HEK293T (cell line): Measurements from ENCODE around the gene NAP1L4.

ENCODE experiments used
- CTCF ChIA-PET: fragments of 350-600 bp; formaldehyde crosslinking; extraction: SDS; loops from one replicate; lab custom pipeline; 2021; ENCODE audit warnings: antibody characterized with exemption, inconsistent platforms; lab: Yijun Ruan, JAX
- POLR2A ChIA-PET: fragments of 350-600 bp; formaldehyde crosslinking; extraction: SDS; loops from one replicate; lab custom pipeline; 2020; ENCODE audit warnings: antibody characterized with exemption, inconsistent platforms; lab: Yijun Ruan, JAX
- DNase-seq: peaks from one replicate; pipeline ENCODE4 v3.0.0; 2012; ENCODE audit warnings: mixed read lengths; ENCODE audit errors: extremely low spot score
- ARNT ChIP-seq: fragments of 450-650 bp; IDR thresholded peaks from 2 replicates; pipeline ENCODE4 v1.6.1; 2017; ENCODE audit warnings: mild to moderate bottlenecking
- BHLHE40 ChIP-seq: fragments of 450-650 bp; IDR thresholded peaks from 2 replicates; pipeline ENCODE4 v1.6.1; 2016; ENCODE audit warnings: mild to moderate bottlenecking, moderate library complexity, borderline replicate concordance
- CTBP1 ChIP-seq: fragments of 450-650 bp; IDR thresholded peaks from 2 replicates; pipeline ENCODE4 v1.6.1; 2016; ENCODE audit warnings: borderline replicate concordance
- ELF4 ChIP-seq: fragments of 450-650 bp; IDR thresholded peaks from 2 replicates; pipeline ENCODE4 v1.6.1; 2017; ENCODE audit warnings: antibody characterized with exemption
- FOXA1 ChIP-seq: fragments of 450-650 bp; IDR thresholded peaks from 2 replicates; pipeline ENCODE4 v1.6.1; 2016; ENCODE audit warnings: mild to moderate bottlenecking
- FOXK2 ChIP-seq: fragments of 450-650 bp; IDR thresholded peaks from 2 replicates; pipeline ENCODE4 v1.6.1; 2016; ENCODE audit warnings: mild to moderate bottlenecking
- FOXM1 ChIP-seq: fragments of 450-650 bp; IDR thresholded peaks from 2 replicates; pipeline ENCODE4 v1.6.1; 2017; ENCODE audit warnings: mild to moderate bottlenecking, borderline replicate concordance
- HDGF ChIP-seq: fragments of 450-650 bp; IDR thresholded peaks from 2 replicates; pipeline ENCODE4 v1.6.1; 2017; ENCODE audit warnings: antibody characterized with exemption, borderline replicate concordance
- L3MBTL2 ChIP-seq: fragments of 450-650 bp; conservative IDR thresholded peaks from 2 replicates; pipeline ENCODE4 v1.6.1; 2016; ENCODE audit warnings: mild to moderate bottlenecking
- LEF1 ChIP-seq: fragments of 450-650 bp; IDR thresholded peaks from 2 replicates; pipeline ENCODE4 v1.6.1; 2017; ENCODE audit warnings: mild to moderate bottlenecking, borderline replicate concordance
- NFRKB ChIP-seq: fragments of 450-650 bp; IDR thresholded peaks from 2 replicates; pipeline ENCODE4 v1.6.1; 2016; ENCODE audit warnings: mild to moderate bottlenecking, moderate library complexity
- PKNOX1 ChIP-seq: fragments of 450-650 bp; IDR thresholded peaks from 2 replicates; pipeline ENCODE4 v1.6.1; 2016
- SP1 ChIP-seq: fragments of 450-650 bp; IDR thresholded peaks from 2 replicates; pipeline ENCODE4 v1.6.1; 2017
- SUZ12 ChIP-seq: fragments of 450-650 bp; IDR thresholded peaks from 2 replicates; pipeline ENCODE4 v1.6.1; 2016; ENCODE audit warnings: mild to moderate bottlenecking
- TARDBP ChIP-seq: fragments of 450-650 bp; IDR thresholded peaks from 2 replicates; pipeline ENCODE4 v1.6.1; 2016
- ZNF384 ChIP-seq: fragments of 450-650 bp; IDR thresholded peaks from 2 replicates; pipeline ENCODE4 v1.6.1; 2016

NAP1L4 gene

GRCh38 chr11:2919188-2919587, 72.9 kb downstream of the NAP1L4 start:
- no peak for DNase-seq
- ChIA-PET CTCF (no interaction called here), POLR2A (interaction anchor here (1.0 to 1.7 kb wide), 2 partner anchors 10 kb away, joined by 4 to 6 read pairs; partner anchors contain the start of gene PHLDA2)
- TF ChIP-seq SP1: no peak
- TF ChIP-seq LEF1: no peak
- TF ChIP-seq FOXM1: no peak
- TF ChIP-seq HDGF: no peak

- DNase-seq: no peak
- TF ChIP-seq SP1: no peak
- no peak for TF ChIP-seq ELF4
- no peak for TF ChIP-seq CTBP1
- no peak for TF ChIP-seq PKNOX1
- TF ChIP-seq TARDBP: no peak
- TF ChIP-seq NFRKB: no peak
- no peak for TF ChIP-seq SUZ12
- TF ChIP-seq FOXM1: no peak
- no peak for TF ChIP-seq FOXK2
- no peak for TF ChIP-seq BHLHE40
- TF ChIP-seq FOXA1: no peak
- TF ChIP-seq HDGF: no peak
- no peak for TF ChIP-seq LEF1
- TF ChIP-seq L3MBTL2: no peak
- no peak for TF ChIP-seq ZNF384
- TF ChIP-seq ARNT: no peak
- POLR2A ChIA-PET: interaction anchor here (1.0 kb wide), 1 partner anchor 12 kb away, joined by 4 read pairs; the partner anchor contains the start of gene PHLDA2
- CTCF ChIA-PET: no interaction called here
Observed at GRCh38 chr11:2917842-2918490, 74.2 kb downstream of the NAP1L4 start.

GRCh38 chr11:2916892-2917645, 75.1 kb downstream of the NAP1L4 start:
- TF ChIP-seq ZNF384: no peak
- TF ChIP-seq BHLHE40: no peak
- no peak for TF ChIP-seq TARDBP
- TF ChIP-seq SP1: no peak
- DNase-seq: no peak
- POLR2A ChIA-PET: no interaction called here
- CTCF ChIA-PET: no interaction called here

GRCh38 chr11:2916114-2916891, 75.8 kb downstream of the NAP1L4 start:
- TF ChIP-seq ZNF384 (no peak), L3MBTL2 (no peak), SP1 (no peak), LEF1 (no peak), CTBP1 (no peak), ARNT (no peak), ELF4 (no peak), SUZ12 (no peak), TARDBP (no peak), PKNOX1 (no peak), BHLHE40 (no peak), NFRKB (no peak), FOXM1 (no peak), FOXK2 (no peak), HDGF (no peak), FOXA1 (no peak)
- ChIA-PET POLR2A (interaction anchor here (0.9 kb wide), 1 partner anchor 14 kb away, joined by 4 read pairs; the partner anchor contains the start of gene PHLDA2), CTCF (no interaction called here)
- no peak for DNase-seq

- TF ChIP-seq BHLHE40: no peak
- ChIA-PET POLR2A (interaction anchor here (0.9 kb wide), 1 partner anchor 14 kb away, joined by 4 read pairs; the partner anchor contains the start of gene PHLDA2), CTCF (no interaction called here)
- no peak for DNase-seq
Observed at GRCh38 chr11:2915473-2915872, 76.7 kb downstream of the NAP1L4 start.

- no peak for TF ChIP-seq LEF1
- TF ChIP-seq ARNT: no peak
- TF ChIP-seq ZNF384: no peak
- no peak for TF ChIP-seq SP1
- no peak for TF ChIP-seq FOXK2
- no peak for TF ChIP-seq PKNOX1
- no peak for TF ChIP-seq NFRKB
- TF ChIP-seq L3MBTL2: no peak
- no peak for TF ChIP-seq TARDBP
- TF ChIP-seq CTBP1: no peak
- TF ChIP-seq SUZ12: no peak
- TF ChIP-seq FOXM1: no peak
- no peak for TF ChIP-seq ELF4
- TF ChIP-seq FOXA1: no peak
- no peak for TF ChIP-seq BHLHE40
- no peak for TF ChIP-seq HDGF
- ChIA-PET POLR2A (no interaction called here), CTCF (no interaction called here)
- no peak for DNase-seq
Observed at GRCh38 chr11:2914455-2915195, 77.5 kb downstream of the NAP1L4 start.
